Testis (tissue), 3 donors: Measurements from ENCODE around the gene CRY1. TPM values are rescaled to one million over a fixed set of nuclear protein-coding genes. Genes with fewer than 3 reads are reported as not detected.

Source experiments
- DNase-seq: peaks from one replicate; pipeline ENCODE4 v3.0.0-alpha.2; 2019
- H3K27ac ChIP-seq, 2 donors: fragments of 200-600 bp; sonication (generic); one replicate each; pipeline ENCODE4 v1.5.1; 2019
- H3K27me3 ChIP-seq: fragments of 200-600 bp; sonication (generic); one replicate; pipeline ENCODE4 v1.5.1; 2019
- H3K36me3 ChIP-seq: fragments of 200-600 bp; sonication (generic); one replicate; pipeline ENCODE4 v1.5.1; 2017; ENCODE audit warnings: low read depth; ENCODE audit errors: missing control alignments
- H3K4me1 ChIP-seq: fragments of 200-600 bp; sonication (generic); one replicate; pipeline ENCODE4 v1.5.1; 2019
- H3K4me3 ChIP-seq, 2 donors: fragments of 200-600 bp; sonication (generic); one replicate each; pipeline ENCODE4 v1.5.1; 2017 to 2019
- H3K9me3 ChIP-seq: fragments of 200-600 bp; sonication (generic); one replicate; pipeline ENCODE4 v1.5.1; 2017
- POLR2A ChIP-seq: fragments of 450-650 bp; IDR thresholded peaks from one replicate; pipeline ENCODE4 v1.6.1; 2017; ENCODE audit warnings: antibody characterized with exemption, mild to moderate bottlenecking, moderate library complexity
- WGBS, 2 donors: methylation state at CpG; one replicate each; pipeline ENCODE4 v1.1.5; 2018; 5-methylcytosine and 5-hydroxymethylcytosine counted together
- intact Hi-C: fragments of 100-400 bp; cut with DNase I; formaldehyde crosslinking; loops from one replicate; pipeline ENCODE4 v1.15.1; 2023; ENCODE audit warnings: low total_unique reads
- polyA plus RNA-seq: library from polyadenylated mRNA; stranded (reverse); fragments of 350-450 nt; fragmentation: Illumina TruSeq; extraction: RNeasy Lipid Tissue Mini Kit (QIAGEN cat#74804); gene quantifications from one replicate; pipeline ENCODE4 v1.2.3, GENCODE V29; 2014; ENCODE audit warnings: low read depth, low replicate concordance; ENCODE audit not compliant: insufficient read depth
- total RNA-seq, 2 donors: library from RNA; depleted of rRNA; stranded (reverse); fragments of >200 nt; gene quantifications; one replicate each; pipeline ENCODE4 v1.2.3, GENCODE V29; 2016
- TF ChIP-seq, protein P1 (sequence below), 3 experiments: fragments of 450-650 bp in 2 of 3; fragments of 200-600 bp in 1 of 3; sonication (generic) in 1 of 3; IDR thresholded peaks; one replicate each; pipeline ENCODE4 v1.5.1; 2016 to 2019; ENCODE audit warnings: antibody characterized with exemption in 3 of 3, mild to moderate bottlenecking in 2 of 3, moderate library complexity in 1 of 3

Gene CRY1
- total and polyA plus RNA-seq, 3 donors from 2014 or later = 63.0 to 92.0 (median 71.6) TPM

- no peaks in the 10 kb centered on the region for H3K27me3 ChIP-seq
- TF ChIP-seq, protein P1, sequence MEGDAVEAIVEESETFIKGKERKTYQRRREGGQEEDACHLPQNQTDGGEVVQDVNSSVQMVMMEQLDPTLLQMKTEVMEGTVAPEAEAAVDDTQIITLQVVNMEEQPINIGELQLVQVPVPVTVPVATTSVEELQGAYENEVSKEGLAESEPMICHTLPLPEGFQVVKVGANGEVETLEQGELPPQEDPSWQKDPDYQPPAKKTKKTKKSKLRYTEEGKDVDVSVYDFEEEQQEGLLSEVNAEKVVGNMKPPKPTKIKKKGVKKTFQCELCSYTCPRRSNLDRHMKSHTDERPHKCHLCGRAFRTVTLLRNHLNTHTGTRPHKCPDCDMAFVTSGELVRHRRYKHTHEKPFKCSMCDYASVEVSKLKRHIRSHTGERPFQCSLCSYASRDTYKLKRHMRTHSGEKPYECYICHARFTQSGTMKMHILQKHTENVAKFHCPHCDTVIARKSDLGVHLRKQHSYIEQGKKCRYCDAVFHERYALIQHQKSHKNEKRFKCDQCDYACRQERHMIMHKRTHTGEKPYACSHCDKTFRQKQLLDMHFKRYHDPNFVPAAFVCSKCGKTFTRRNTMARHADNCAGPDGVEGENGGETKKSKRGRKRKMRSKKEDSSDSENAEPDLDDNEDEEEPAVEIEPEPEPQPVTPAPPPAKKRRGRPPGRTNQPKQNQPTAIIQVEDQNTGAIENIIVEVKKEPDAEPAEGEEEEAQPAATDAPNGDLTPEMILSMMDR (IDR thresholded peaks at IDR 0.05) = no peak
- TF ChIP-seq POLR2A = no peak
- 90% methylated on average over 2 of the region's 2 CpGs for WGBS, 2 donors
- no peaks in the 10 kb centered on the region for H3K9me3 ChIP-seq
- H3K4me3 ChIP-seq = no peak overlapping the region
- H3K27ac ChIP-seq = no peak overlapping the region
- no peaks in the 10 kb centered on the region for H3K4me1 ChIP-seq
- intact Hi-C loops = no loop called here
- DNase-seq = no peak
- no peaks in the 10 kb centered on the region for H3K36me3 ChIP-seq
Observed at GRCh38 chr12:106942775-106943174, 150.6 kb downstream of the CRY1 start.

GRCh38 chr12:106941481-106942156 is 151.7 kb downstream of the CRY1 start:
- Histone ChIP-seq H3K4me3 (no peak overlapping the region), H3K4me1 (no peaks in the 10 kb centered on the region), H3K9me3 (no peaks in the 10 kb centered on the region), H3K27me3 (no peaks in the 10 kb centered on the region), H3K27ac (no peak overlapping the region), H3K36me3 (no peaks in the 10 kb centered on the region)
- no peak for DNase-seq
- WGBS, 2 donors = 58 to 67% methylated on average over 6 of the region's 6 CpGs
- intact Hi-C loops = no loop called here
- TF ChIP-seq POLR2A = no peak
- TF ChIP-seq, protein P1 (IDR thresholded peaks at IDR 0.05) = no peak

Other genes starting within 250 kb of the CRY1 start
- 10 to 100 TPM; 40.5 to 45.3 TPM for gene TMEM263, start 137.6 kb downstream of the CRY1 start, total RNA-seq
- 33.6 TPM for gene TMEM263, start 137.6 kb downstream of the CRY1 start, polyA plus RNA-seq
- 10 to 100 TPM; 22.7 to 25.2 TPM for gene MTERF2, start 106.4 kb downstream of the CRY1 start, total RNA-seq
- gene MTERF2, start 106.4 kb downstream of the CRY1 start, polyA plus RNA-seq = 19.5 TPM